PC-3 (cell line): ENCODE measurements around the gene PPP4R3B. TPM values are rescaled to one million over a fixed set of nuclear protein-coding genes. Genes with fewer than 3 reads are reported as not detected.

Source experiments
- ATAC-seq: fragments of 200-7000 bp; cut with Tn5 transposase; 2 replicates; pipeline ENCODE4 v1.9.1; 2020; ENCODE audit warnings: mild to moderate bottlenecking, moderate library complexity
- BruUV-seq: library from RNA; stranded (reverse); fragments of 400-500 nt; replicated peaks from 2 replicates; lab custom pipeline; 2021; lab: Mats Ljungman, UMichigan
- CTCF ChIA-PET: fragments of 300-600 bp; sonication (Branson Sonifier 250); formaldehyde crosslinking; loops from one replicate; lab custom pipeline; 2022; ENCODE audit warnings: antibody characterized with exemption; lab: Charles Lee
- POLR2A ChIA-PET: fragments of 300-600 bp; sonication (Branson Sonifier 250); formaldehyde crosslinking; loops from one replicate; lab custom pipeline; 2022; ENCODE audit warnings: antibody characterized with exemption; ENCODE audit not compliant: unreplicated experiment; lab: Charles Lee
- DNase-seq: peaks from one replicate; pipeline ENCODE4 v3.0.0-alpha.2; 2015
- H2AFZ ChIP-seq: fragments of 300-600 bp; sonication (generic); 2 replicates; pipeline ENCODE4 v1.6.0; 2016; ENCODE audit warnings: antibody characterized with exemption, low read length
- H3F3A ChIP-seq: fragments of 300-600 bp; sonication (generic); one replicate; pipeline ENCODE4 v1.6.0; 2017; ENCODE audit warnings: antibody characterized with exemption, low read length, control low read depth, mild to moderate bottlenecking; ENCODE audit not compliant: unreplicated experiment
- H3K27ac ChIP-seq: fragments of 300-600 bp; sonication (generic); 2 replicates; pipeline ENCODE4 v1.5.1; 2016; ENCODE audit warnings: mild to moderate bottlenecking, low read length
- H3K27me3 ChIP-seq: fragments of 300-600 bp; sonication (generic); 2 replicates; pipeline ENCODE4 v1.6.1; 2016; ENCODE audit warnings: low read length, mixed read lengths
- H3K36me3 ChIP-seq: fragments of 300-600 bp; sonication (generic); 2 replicates; pipeline ENCODE4 v1.6.1; 2016; ENCODE audit warnings: low read depth, mixed run types, low read length, mixed read lengths
- H3K4me1 ChIP-seq: fragments of 300-600 bp; sonication (generic); 2 replicates; pipeline ENCODE4 v1.5.1; 2016; ENCODE audit warnings: low read length; ENCODE audit not compliant: insufficient read depth
- H3K4me2 ChIP-seq: fragments of 300-600 bp; sonication (generic); 2 replicates; pipeline ENCODE4 v1.6.0; 2016; ENCODE audit warnings: low read length
- H3K4me3 ChIP-seq: fragments of 300-600 bp; sonication (generic); 2 replicates; pipeline ENCODE4 v1.5.1; 2016; ENCODE audit warnings: mild to moderate bottlenecking, low read length, mixed read lengths
- H3K79me2 ChIP-seq: fragments of 300-600 bp; sonication (generic); 2 replicates; pipeline ENCODE4 v1.6.1; 2017; ENCODE audit warnings: low read length, mixed read lengths
- H3K9ac ChIP-seq: fragments of 300-600 bp; sonication (generic); 2 replicates; pipeline ENCODE4 v1.6.0; 2016; ENCODE audit warnings: mild to moderate bottlenecking, low read length
- H3K9me2 ChIP-seq: fragments of 300-600 bp; sonication (generic); replicated peaks from 2 replicates; pipeline ENCODE4 v1.6.1; 2016; ENCODE audit warnings: mixed run types, low read length, mixed read lengths
- H3K9me3 ChIP-seq: fragments of 300-600 bp; sonication (generic); 2 replicates; pipeline ENCODE4 v1.6.1; 2016; ENCODE audit warnings: low read length, mixed read lengths
- H4K20me1 ChIP-seq: fragments of 300-600 bp; sonication (generic); 2 replicates; pipeline ENCODE4 v1.6.1; 2016; ENCODE audit warnings: low read length, mixed read lengths
- CTCF ChIP-seq: fragments of 300-600 bp; sonication (generic); conservative IDR thresholded peaks from 2 replicates; pipeline ENCODE4 v1.5.1; 2017; ENCODE audit warnings: antibody characterized with exemption, low read depth, mild to moderate bottlenecking, low read length
- EZH2 ChIP-seq: fragments of 300-600 bp; sonication (generic); IDR thresholded peaks from one replicate; pipeline ENCODE4 v1.6.1; 2017; ENCODE audit warnings: antibody characterized with exemption, mild to moderate bottlenecking, low read length; ENCODE audit not compliant: unreplicated experiment
- EZH2phosphoT487 ChIP-seq: fragments of 300-600 bp; sonication (generic); IDR thresholded peaks from 2 replicates; pipeline ENCODE4 v1.6.1; 2018; ENCODE audit warnings: mild to moderate bottlenecking, antibody characterized with exemption, low read length, borderline replicate concordance
- intact Hi-C: fragments of 100-400 bp; cut with micrococcal nuclease; formaldehyde crosslinking; loops from 2 replicates; pipeline ENCODE4 v1.9.0; 2023
- total RNA-seq: library from RNA; depleted of rRNA; stranded (reverse); fragments of >200 nt; gene quantifications from 2 replicates; pipeline ENCODE4 v1.2.3, GENCODE V29; 2014

The PPP4R3B gene
- total RNA-seq, 1 experiment from 2014 or later, result 38.4 TPM

DNA sequence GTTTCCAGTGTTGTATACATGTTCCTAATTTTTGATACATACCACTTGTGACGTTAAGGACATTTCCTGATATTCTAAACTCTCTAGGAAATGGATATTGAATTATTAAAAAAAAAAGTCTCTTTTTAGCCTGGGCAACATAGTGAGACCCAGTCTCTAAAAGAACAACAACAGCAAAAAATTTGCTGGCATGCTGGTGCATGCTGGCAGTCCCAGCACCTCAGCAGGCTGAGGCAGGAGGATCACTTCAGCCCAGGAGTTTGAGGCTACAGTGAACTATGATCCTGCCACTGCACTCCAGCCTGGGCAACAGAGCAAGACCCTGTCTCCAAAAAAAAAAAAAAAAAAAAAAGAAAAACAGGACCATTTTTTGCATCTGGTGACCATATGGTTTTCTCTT lies 10.5 kb upstream of the PPP4R3B start:
- H4K20me1 ChIP-seq, result no peaks in the 10 kb centered on the region; the same call in 1 of the 2 replicates
- H3K9me3 ChIP-seq, result no peaks in the 10 kb centered on the region
- ATAC-seq, result no peak
- CTCF ChIA-PET, result no interaction called here
- no peak overlapping the region for H3K4me3 ChIP-seq
- TF ChIP-seq EZH2phosphoT487 (no peak), EZH2 (no peak), CTCF (no peak)
- H3K9me2 ChIP-seq, result no peaks in the 10 kb centered on the region
- no peak overlapping the region for H3K27ac ChIP-seq
- DNase-seq, result no peak
- H3K36me3 ChIP-seq, result peaks cover 16% of the 10 kb centered on the region
- H3K4me1 ChIP-seq, result no peaks in the 10 kb centered on the region
- no peak overlapping the region for H3K9ac ChIP-seq
- H3K79me2 ChIP-seq, result no peaks in the 10 kb centered on the region
- no peak overlapping the region for H3K4me2 ChIP-seq
- peaks cover 3% of the 10 kb centered on the region for H3F3A ChIP-seq
- BruUV-seq, result no TSS peak
- no peak overlapping the region for H2AFZ ChIP-seq
- intact Hi-C loops, result no loop called here
- POLR2A ChIA-PET, result no interaction called here
- no peaks in the 10 kb centered on the region for H3K27me3 ChIP-seq

GRCh38 chr2:55621802-55622201 lies 4.4 kb upstream of the PPP4R3B start:
- no peaks in the 10 kb centered on the region for H3K9me3 ChIP-seq
- no peak overlapping the region for H3K9ac ChIP-seq
- POLR2A ChIA-PET, result no interaction called here
- H2AFZ ChIP-seq, result no peak overlapping the region
- BruUV-seq, result no TSS peak
- peaks cover 48% of the 10 kb centered on the region for H3K79me2 ChIP-seq
- H3K4me3 ChIP-seq, result no peak overlapping the region
- H3K4me2 ChIP-seq, result no peak overlapping the region
- intact Hi-C loops, result no loop called here
- no peaks in the 10 kb centered on the region for H3K36me3 ChIP-seq
- H3K27me3 ChIP-seq, result no peaks in the 10 kb centered on the region
- DNase-seq, result no peak
- TF ChIP-seq CTCF (no peak), EZH2phosphoT487 (no peak), EZH2 (no peak)
- CTCF ChIA-PET, result interaction anchor here (0.7 kb wide), 1 partner anchor 513 kb away, joined by 5 read pairs; no protein-coding TSS in a partner anchor
- no peaks in the 10 kb centered on the region for H3F3A ChIP-seq
- no peak overlapping the region for H3K27ac ChIP-seq
- peaks cover 15% of the 10 kb centered on the region; the same call in 1 of the 2 replicates for H3K4me1 ChIP-seq
- no peak for ATAC-seq
- H3K9me2 ChIP-seq, result no peaks in the 10 kb centered on the region
- H4K20me1 ChIP-seq, result no peaks in the 10 kb centered on the region

DNA sequence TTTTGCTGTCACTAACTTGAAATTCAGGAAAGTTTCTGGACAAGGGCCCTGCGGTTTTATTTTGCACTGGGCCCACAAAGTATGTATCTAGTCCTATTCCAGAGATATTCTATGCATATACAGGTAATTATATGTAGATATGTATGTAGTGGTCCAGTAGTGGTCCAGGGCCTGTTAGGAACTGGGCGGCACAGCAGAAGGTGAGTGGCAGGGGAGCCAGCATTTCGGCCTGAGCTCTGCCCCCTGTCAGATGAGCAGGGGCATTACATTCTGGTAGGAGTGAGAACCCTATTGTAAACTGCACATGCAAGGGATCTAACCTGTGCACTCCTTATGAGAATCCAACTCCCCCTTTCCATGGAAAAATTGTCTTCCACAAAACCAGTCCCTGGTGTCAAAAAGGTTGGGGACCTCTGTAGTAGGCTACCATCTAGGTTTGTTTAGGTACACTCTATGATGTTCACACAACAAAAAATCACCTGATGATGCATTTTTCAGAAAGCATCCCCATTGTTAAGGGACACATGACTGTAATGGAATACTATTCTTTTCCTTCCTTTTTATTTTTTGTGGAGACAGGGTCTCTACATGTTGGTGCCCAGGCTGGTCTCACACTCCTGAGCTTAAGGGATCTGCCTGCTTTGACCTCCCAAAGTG lies 2.8 kb upstream of the PPP4R3B start:
- peak overlapping the region; percentile 63 for H3K4me2 ChIP-seq
- H3K27ac ChIP-seq, result no peak overlapping the region
- no peaks in the 10 kb centered on the region for H3K9me2 ChIP-seq
- peak; percentile 43 for DNase-seq
- H4K20me1 ChIP-seq, result peaks cover 4% of the 10 kb centered on the region; the same call in 1 of the 2 replicates
- no TSS peak for BruUV-seq
- POLR2A ChIA-PET, result interaction anchor here (0.6 kb wide), 1 partner anchor 437 kb away, joined by 7 read pairs; no protein-coding TSS in a partner anchor
- intact Hi-C loops, result no loop called here
- CTCF ChIA-PET, result no interaction called here
- no peak overlapping the region for H2AFZ ChIP-seq
- H3K9me3 ChIP-seq, result no peaks in the 10 kb centered on the region
- peak; percentile 69 for TF ChIP-seq CTCF
- no peak for TF ChIP-seq EZH2
- peaks cover 64% of the 10 kb centered on the region for H3K79me2 ChIP-seq
- H3F3A ChIP-seq, result no peaks in the 10 kb centered on the region
- ATAC-seq, result peak; percentile 7; the same call in 1 of the 2 replicates
- H3K9ac ChIP-seq, result no peak overlapping the region
- H3K36me3 ChIP-seq, result no peaks in the 10 kb centered on the region
- H3K27me3 ChIP-seq, result no peaks in the 10 kb centered on the region
- H3K4me1 ChIP-seq, result peaks cover 18% of the 10 kb centered on the region
- H3K4me3 ChIP-seq, result peak overlapping the region; percentile 36; the same call in 1 of the 2 replicates
